ENCODE results near the gene TRHDE. TPM values are rescaled to one million over a fixed set of nuclear protein-coding genes. Genes with fewer than 3 reads are reported as not detected.

The TRHDE gene
- polyA plus RNA-seq, 1 donor from 2014 or later = not detected

DNA sequence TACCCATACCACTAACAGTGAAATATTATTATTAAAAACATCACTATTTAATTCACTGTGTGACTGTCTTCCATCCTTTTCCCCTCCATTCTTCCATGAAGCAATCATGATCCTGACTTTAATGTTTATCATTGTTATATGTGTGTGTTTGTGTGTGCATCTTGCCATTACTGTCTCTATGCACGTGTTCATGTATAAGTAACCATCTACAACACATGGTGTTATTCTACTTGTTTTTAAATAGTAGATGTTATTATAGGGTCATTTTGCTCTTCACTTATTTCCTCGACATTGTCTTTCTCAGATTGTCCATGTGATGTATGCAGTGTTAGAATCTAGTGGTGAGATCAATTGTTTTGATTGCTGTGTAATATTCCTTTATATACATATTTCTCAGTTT is 195.8 kb downstream of the TRHDE start:
- H3K4me3 Mint-ChIP-seq = no peak overlapping the region
- no peaks in the 10 kb centered on the region for H3K36me3 Mint-ChIP-seq
- no peak overlapping the region for H3K27ac Mint-ChIP-seq
- no peaks in the 10 kb centered on the region for H3K4me1 Mint-ChIP-seq
- H3K9me3 Mint-ChIP-seq = peaks cover 2 to 5% (median 2%) of the 10 kb centered on the region in 3 donors
- H3K27me3 Mint-ChIP-seq = no peaks in the 10 kb centered on the region

DNA sequence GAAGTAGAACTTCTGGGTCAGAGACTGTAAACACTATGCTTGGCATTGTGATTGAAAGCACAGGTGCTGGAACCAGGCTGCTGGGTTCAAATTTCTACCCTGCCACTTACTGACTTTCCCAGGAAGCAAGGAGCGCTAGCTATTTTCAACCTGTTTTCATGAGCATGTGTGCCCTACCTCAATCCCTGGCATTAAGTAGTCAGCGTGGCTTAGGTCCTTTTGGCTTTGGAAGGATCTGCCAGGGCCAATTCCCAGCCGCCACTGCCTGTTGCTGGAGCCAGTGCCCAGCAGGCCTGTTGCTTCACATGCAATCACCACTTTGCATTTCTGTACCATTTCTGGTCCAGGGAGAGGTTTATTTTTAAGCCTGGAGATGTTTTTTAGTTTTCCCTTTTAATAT is 196.3 kb downstream of the TRHDE start:
- Mint-ChIP-seq H3K36me3 (no peaks in the 10 kb centered on the region), H3K27me3 (no peaks in the 10 kb centered on the region), H3K4me3 (no peak overlapping the region), H3K4me1 (no peaks in the 10 kb centered on the region), H3K27ac (no peak overlapping the region), H3K9me3 (peaks cover 2 to 5% (median 2%) of the 10 kb centered on the region in 3 donors)

GRCh38 chr12:72471806-72472205 is 199.6 kb downstream of the TRHDE start:
- Mint-ChIP-seq H3K36me3 (no peaks in the 10 kb centered on the region), H3K4me1 (no peaks in the 10 kb centered on the region), H3K9me3 (peaks cover 2 to 5% (median 3%) of the 10 kb centered on the region in 3 donors), H3K27me3 (no peaks in the 10 kb centered on the region), H3K27ac (no peak overlapping the region), H3K4me3 (peak overlapping the region in 1 of 4 donors; percentile 52)

DNA sequence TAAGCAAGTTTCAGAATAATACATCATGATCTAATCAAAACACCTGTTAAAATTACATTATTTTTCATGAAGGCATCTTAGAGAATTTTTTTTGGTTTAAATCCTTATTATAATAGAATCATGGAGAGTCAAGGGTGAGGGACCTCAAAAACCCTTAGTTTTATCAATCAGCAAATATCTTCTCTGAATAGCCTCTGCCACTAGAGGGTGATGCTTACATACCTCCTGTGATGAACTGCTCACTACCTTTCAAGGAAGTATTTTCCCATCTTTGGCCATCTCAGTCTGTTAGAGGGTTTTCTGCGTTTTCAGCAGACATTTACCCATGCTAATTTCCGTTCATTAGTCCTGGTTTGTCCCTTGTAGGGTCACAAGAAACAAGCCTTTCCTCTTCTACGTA is 200.2 kb downstream of the TRHDE start:
- H3K36me3 Mint-ChIP-seq = no peaks in the 10 kb centered on the region
- H3K9me3 Mint-ChIP-seq = peaks cover 2 to 5% (median 4%) of the 10 kb centered on the region in 3 donors
- no peak overlapping the region for H3K27ac Mint-ChIP-seq
- H3K4me3 Mint-ChIP-seq = no peak overlapping the region
- no peaks in the 10 kb centered on the region for H3K4me1 Mint-ChIP-seq
- no peaks in the 10 kb centered on the region for H3K27me3 Mint-ChIP-seq

DNA sequence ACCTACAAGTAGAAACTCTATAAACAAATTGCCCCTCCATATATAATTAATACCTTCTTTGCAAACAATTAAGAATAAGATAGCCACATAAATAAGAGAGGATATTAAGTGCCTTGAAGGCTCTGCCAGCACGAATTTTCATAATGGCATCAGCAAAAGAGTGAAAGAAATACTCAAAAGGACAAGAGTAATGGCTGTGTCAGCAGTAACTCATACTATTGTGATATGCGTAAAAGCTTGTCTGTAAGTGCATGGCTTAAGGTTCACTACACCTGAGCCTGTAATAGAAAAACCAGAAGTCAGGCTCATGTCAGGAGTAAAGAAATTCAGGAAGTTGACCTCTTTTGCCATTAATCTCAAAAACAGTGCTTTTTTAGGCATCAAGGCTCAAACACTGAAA is 204.1 kb downstream of the TRHDE start:
- no peaks in the 10 kb centered on the region for H3K4me1 Mint-ChIP-seq

DNA sequence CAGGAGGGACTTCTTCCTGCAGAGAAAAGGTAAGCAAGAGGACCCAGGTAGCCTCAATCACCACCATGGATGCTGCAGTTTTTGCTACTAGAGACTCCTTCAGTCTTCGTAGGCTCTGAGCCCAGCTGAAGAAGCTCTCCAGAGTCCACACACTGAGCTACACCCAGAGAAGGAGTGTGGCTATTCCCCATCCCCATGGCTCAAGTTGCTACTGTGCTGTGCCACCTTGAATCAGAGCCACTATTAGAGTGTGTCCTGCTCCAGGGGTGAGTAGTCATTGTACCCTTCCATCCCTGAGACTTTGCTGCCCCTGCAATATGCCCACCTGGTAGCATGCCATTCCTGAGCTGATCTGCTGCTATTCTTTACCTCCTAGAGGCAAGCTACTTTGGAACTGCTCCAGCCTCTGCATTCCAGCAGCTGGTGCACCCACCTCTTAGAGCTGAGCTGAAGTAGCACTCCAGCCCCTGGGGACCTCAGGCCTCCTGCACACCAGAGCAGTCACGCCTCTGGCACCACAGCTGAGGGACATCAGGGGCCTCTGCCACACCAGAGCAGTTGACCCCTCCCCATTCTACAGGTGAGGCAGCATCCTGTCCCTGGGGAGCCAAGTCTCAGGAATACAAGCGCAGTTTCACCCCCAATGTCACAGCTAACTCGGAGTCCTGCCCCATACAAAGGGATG is 213.0 kb downstream of the TRHDE start:
- H3K36me3 Mint-ChIP-seq = no peaks in the 10 kb centered on the region
- peaks cover 4 to 13% (median 5%) of the 10 kb centered on the region in 3 donors for H3K9me3 Mint-ChIP-seq
- no peak overlapping the region for H3K27ac Mint-ChIP-seq
- H3K27me3 Mint-ChIP-seq = no peaks in the 10 kb centered on the region
- no peaks in the 10 kb centered on the region for H3K4me1 Mint-ChIP-seq
- H3K4me3 Mint-ChIP-seq = no peak overlapping the region

More for the DNA sequence above, 204.1 kb downstream of the TRHDE start:
- Mint-ChIP-seq H3K27me3 (no peaks in the 10 kb centered on the region), H3K36me3 (no peaks in the 10 kb centered on the region), H3K4me3 (no peak overlapping the region), H3K9me3 (peaks cover 0 to 1% (median 0%) of the 10 kb centered on the region in 3 donors), H3K27ac (no peak overlapping the region)

GRCh38 chr12:72491426-72491825 is 219.3 kb downstream of the TRHDE start:
- no peaks in the 10 kb centered on the region for H3K27me3 Mint-ChIP-seq

DNA sequence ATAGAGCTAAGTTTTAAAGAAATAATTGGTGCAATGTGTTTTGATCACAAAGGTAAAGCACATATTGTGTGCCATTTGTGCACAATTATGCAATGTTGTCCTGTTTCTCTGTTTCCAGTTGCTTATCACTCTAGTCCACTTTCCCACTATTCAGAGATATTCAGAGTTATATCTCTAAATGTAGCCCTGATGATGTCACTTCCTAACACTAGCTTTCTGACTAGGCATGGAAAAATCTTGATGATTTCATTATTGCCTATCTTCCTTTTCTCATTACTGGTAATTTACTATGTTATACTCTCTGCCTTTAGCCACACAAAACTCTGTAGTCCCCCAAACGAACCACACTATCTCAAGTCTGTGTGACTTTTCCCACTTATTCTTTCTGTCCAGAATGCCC is 221.2 kb downstream of the TRHDE start:
- H3K27me3 Mint-ChIP-seq = no peaks in the 10 kb centered on the region
- H3K36me3 Mint-ChIP-seq = no peaks in the 10 kb centered on the region
- H3K4me3 Mint-ChIP-seq = no peak overlapping the region
- peaks cover 2 to 10% (median 4%) of the 10 kb centered on the region in 3 donors for H3K9me3 Mint-ChIP-seq
- no peaks in the 10 kb centered on the region for H3K4me1 Mint-ChIP-seq
- no peak overlapping the region for H3K27ac Mint-ChIP-seq

More at GRCh38 chr12:72491426-72491825, 219.3 kb downstream of the TRHDE start:
- H3K4me3 Mint-ChIP-seq = no peak overlapping the region
- H3K36me3 Mint-ChIP-seq = no peaks in the 10 kb centered on the region
- H3K9me3 Mint-ChIP-seq = peaks cover 4 to 14% (median 5%) of the 10 kb centered on the region in 3 donors
- no peaks in the 10 kb centered on the region for H3K4me1 Mint-ChIP-seq
- no peak overlapping the region for H3K27ac Mint-ChIP-seq

DNA sequence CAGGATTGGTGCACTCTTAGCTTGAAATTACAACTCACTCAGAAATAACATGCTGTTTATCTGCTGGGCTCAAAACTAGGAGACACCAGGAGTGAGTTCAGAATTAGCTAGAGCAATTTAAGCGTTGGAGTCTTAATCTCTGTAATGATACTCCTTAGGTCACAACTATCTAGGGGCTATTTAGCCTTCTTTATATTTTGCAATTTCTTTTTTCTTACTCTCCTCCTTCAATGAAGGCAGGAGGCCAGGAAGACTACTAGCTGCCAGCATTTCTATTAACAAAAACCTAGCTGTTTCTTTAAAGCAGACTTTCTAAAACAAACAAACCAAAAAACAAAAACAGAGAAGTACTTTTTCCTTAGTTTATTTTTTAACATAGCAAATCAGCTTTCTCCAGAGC is 226.2 kb downstream of the TRHDE start:
- H3K4me3 Mint-ChIP-seq = no peak overlapping the region
- H3K36me3 Mint-ChIP-seq = no peaks in the 10 kb centered on the region
- H3K27ac Mint-ChIP-seq = no peak overlapping the region
- peaks cover 0 to 1% (median 0%) of the 10 kb centered on the region in 3 donors for H3K4me1 Mint-ChIP-seq
- no peaks in the 10 kb centered on the region for H3K27me3 Mint-ChIP-seq
- peaks cover 2 to 8% (median 4%) of the 10 kb centered on the region in 3 donors for H3K9me3 Mint-ChIP-seq

GRCh38 chr12:72499244-72499643 is 227.1 kb downstream of the TRHDE start:
- Mint-ChIP-seq H3K4me3 (no peak overlapping the region), H3K36me3 (no peaks in the 10 kb centered on the region), H3K27ac (no peak overlapping the region), H3K9me3 (peaks cover 2 to 7% (median 4%) of the 10 kb centered on the region in 3 donors), H3K27me3 (no peaks in the 10 kb centered on the region), H3K4me1 (peaks cover 0 to 1% (median 0%) of the 10 kb centered on the region in 3 donors)

DNA sequence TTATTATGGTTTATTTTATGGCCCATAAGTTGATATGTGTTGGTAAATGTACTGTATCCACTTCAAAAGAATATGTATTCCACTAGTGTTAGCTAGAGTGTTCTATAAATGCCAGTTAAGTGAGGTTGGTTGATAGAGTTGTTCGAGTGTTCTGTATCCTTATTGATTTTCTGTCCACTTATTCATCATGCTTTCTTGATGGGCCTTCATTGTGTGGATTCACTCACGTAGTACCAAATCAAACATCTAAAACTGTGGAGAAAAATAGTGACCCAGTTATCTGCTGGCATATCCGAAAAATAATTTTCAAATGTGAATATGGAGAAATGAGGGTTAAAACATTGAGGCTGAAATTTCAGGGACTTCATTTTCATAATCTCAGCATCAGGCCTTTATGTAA is 230.4 kb downstream of the TRHDE start:
- Mint-ChIP-seq H3K9me3 (peaks cover 2 to 12% (median 5%) of the 10 kb centered on the region in 3 donors), H3K27ac (no peak overlapping the region)

DNA sequence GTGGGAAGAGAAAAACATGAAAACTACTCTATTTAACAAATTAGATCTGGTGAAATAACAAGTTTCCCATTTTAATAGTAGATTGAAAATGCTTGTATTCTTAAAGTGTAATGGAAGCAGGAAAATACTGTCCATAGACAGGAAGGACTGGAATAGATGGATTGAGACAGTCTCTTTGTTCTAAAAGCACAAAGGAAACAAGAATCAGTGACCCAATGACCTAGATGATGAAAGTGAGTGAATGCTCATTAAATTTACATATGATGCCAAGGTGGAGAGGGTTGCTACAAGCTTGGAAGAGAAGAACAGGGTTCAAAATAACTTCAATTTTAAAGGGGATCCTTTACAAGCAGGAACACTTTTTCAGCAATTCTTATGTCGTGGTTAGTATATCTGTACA is 233.1 kb downstream of the TRHDE start:
- Mint-ChIP-seq H3K4me1 (peaks cover 0 to 2% (median 0%) of the 10 kb centered on the region in 3 donors), H3K4me3 (no peak overlapping the region), H3K27ac (no peak overlapping the region), H3K36me3 (no peaks in the 10 kb centered on the region), H3K9me3 (peaks cover 2 to 8% (median 5%) of the 10 kb centered on the region in 3 donors), H3K27me3 (no peaks in the 10 kb centered on the region)

More for the DNA sequence above, 230.4 kb downstream of the TRHDE start:
- Mint-ChIP-seq H3K4me3 (no peak overlapping the region), H3K36me3 (no peaks in the 10 kb centered on the region), H3K27me3 (no peaks in the 10 kb centered on the region), H3K4me1 (peaks cover 0 to 2% (median 0%) of the 10 kb centered on the region in 3 donors)

DNA sequence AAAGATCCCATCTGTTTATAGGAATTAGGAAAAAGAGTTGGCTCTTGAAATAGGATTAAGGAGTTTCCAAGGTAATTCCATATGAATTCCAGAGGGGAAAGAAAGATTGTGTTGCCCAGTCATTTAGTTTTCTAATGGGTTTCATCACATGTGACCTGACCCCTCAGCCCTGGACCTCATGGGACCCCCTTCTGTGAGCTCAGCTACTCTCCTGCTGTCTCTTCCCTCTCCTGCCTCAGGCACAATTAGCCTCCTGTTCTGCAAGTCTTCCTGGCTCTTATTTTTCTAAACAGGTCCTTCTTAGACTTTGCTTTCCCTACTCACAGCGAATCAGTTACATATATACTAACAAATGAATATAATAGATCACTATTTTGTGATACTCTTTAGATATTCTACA is 237.7 kb downstream of the TRHDE start:
- H3K9me3 Mint-ChIP-seq = peaks cover 0 to 8% (median 5%) of the 10 kb centered on the region in 3 donors
- no peaks in the 10 kb centered on the region for H3K36me3 Mint-ChIP-seq
- H3K27ac Mint-ChIP-seq = no peak overlapping the region
- H3K4me1 Mint-ChIP-seq = peaks cover 0 to 1% (median 0%) of the 10 kb centered on the region in 3 donors
- no peaks in the 10 kb centered on the region for H3K27me3 Mint-ChIP-seq
- no peak overlapping the region for H3K4me3 Mint-ChIP-seq

GRCh38 chr12:72510772-72511171 is 238.6 kb downstream of the TRHDE start:
- Mint-ChIP-seq H3K36me3 (no peaks in the 10 kb centered on the region), H3K27me3 (no peaks in the 10 kb centered on the region), H3K9me3 (peaks cover 0 to 6% (median 5%) of the 10 kb centered on the region in 3 donors), H3K4me3 (no peak overlapping the region), H3K27ac (no peak overlapping the region), H3K4me1 (peaks cover 0 to 1% (median 0%) of the 10 kb centered on the region in 3 donors)

DNA sequence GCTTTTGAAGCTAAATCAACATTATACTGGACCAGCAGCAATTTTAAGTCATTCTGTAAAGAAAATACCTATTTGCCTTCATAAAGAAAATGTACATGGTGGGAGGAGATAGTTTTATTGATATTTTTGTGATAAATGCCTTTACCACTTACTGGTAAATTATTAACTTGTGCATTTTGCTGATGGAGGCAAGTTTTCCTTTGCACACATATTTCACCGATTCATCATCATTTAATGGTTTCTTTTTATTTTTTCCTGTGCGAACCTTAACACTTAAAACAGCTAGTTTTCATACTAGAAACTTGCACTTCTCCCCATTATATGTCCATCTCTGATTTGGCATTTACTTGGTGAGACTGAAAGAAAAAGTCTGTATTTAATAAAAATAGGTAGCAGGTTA is 239.3 kb downstream of the TRHDE start:
- no peaks in the 10 kb centered on the region for H3K27me3 Mint-ChIP-seq
- peaks cover 0 to 1% (median 0%) of the 10 kb centered on the region in 3 donors for H3K4me1 Mint-ChIP-seq
- peaks cover 0 to 6% (median 5%) of the 10 kb centered on the region in 3 donors for H3K9me3 Mint-ChIP-seq
- no peak overlapping the region for H3K4me3 Mint-ChIP-seq
- no peaks in the 10 kb centered on the region for H3K36me3 Mint-ChIP-seq
- H3K27ac Mint-ChIP-seq = no peak overlapping the region

DNA sequence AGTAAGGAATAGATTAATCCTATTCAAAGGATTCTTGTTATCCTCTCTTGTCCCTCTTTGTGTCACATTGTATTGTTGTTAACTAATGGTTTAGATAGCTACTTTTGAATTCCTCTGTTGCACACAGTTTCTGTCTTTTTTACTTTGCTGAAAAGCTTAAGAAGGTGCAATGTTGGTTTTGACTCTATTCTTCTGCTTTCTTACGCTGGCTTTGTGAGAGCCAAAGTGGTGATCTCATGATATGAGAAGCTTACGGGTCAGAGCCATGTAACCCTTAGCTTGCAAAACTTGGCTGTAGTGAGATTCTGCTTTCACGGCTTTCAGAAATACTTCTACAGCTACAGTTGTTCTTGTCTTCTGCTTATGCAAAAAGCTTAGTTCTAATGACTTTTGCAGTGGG is 239.7 kb downstream of the TRHDE start:
- Mint-ChIP-seq H3K4me1 (peaks cover 0 to under 1% (median 0%) of the 10 kb centered on the region in 3 donors), H3K27ac (no peak overlapping the region), H3K36me3 (no peaks in the 10 kb centered on the region), H3K9me3 (peaks cover 0 to 5% (median 4%) of the 10 kb centered on the region in 3 donors), H3K27me3 (no peaks in the 10 kb centered on the region), H3K4me3 (no peak overlapping the region)

Measured in IgD-negative memory B cell (primary cell).